LHCN-M2 (cell line): Measurements from ENCODE around the gene AARS2. TPM values are rescaled to one million over a fixed set of nuclear protein-coding genes. Genes with fewer than 3 reads are reported as not detected.

ENCODE experiments used
- DNase-seq: peaks from one replicate; pipeline ENCODE4 v3.0.0-alpha.2; 2012; ENCODE audit warnings: low read depth
- total RNA-seq: library from RNA; depleted of rRNA; stranded (reverse); fragments of >200 nt; gene quantifications from 2 replicates; pipeline ENCODE4 v1.2.3, GENCODE V29; 2014

The AARS2 gene
- total RNA-seq, 1 experiment from 2014 or later, result 17.1 TPM

GRCh38 chr6:44301782-44302564 lies 11.2 kb downstream of the AARS2 start:
- DNase-seq, result no peak

- DNase-seq, result no peak
These were observed 12.0 kb downstream of the AARS2 start for GRCh38 chr6:44301106-44301505.

GRCh38 chr6:44300292-44300823 lies 12.8 kb downstream of the AARS2 start:
- no peak for DNase-seq

- no peak for DNase-seq
These were observed 14.3 kb downstream of the AARS2 start for GRCh38 chr6:44298864-44299263.

- no peak for DNase-seq
These were observed 14.9 kb downstream of the AARS2 start for GRCh38 chr6:44298055-44298803.

GRCh38 chr6:44297063-44298038 lies 15.8 kb downstream of the AARS2 start:
- no peak for DNase-seq

GRCh38 chr6:44294832-44295791 lies 18.0 kb downstream of the AARS2 start:
- no peak for DNase-seq

- DNase-seq, result no peak
These were observed 20.3 kb downstream of the AARS2 start for GRCh38 chr6:44292661-44293365.

GRCh38 chr6:44291841-44292240 lies 21.3 kb downstream of the AARS2 start:
- DNase-seq, result no peak

- no peak for DNase-seq
These were observed 23.4 kb downstream of the AARS2 start for GRCh38 chr6:44289726-44290260.

GRCh38 chr6:44286747-44287146 lies 26.4 kb downstream of the AARS2 start:
- no peak for DNase-seq

- DNase-seq, result no peak
These were observed 26.9 kb downstream of the AARS2 start for GRCh38 chr6:44286285-44286565.

GRCh38 chr6:44285552-44286284 lies 27.4 kb downstream of the AARS2 start:
- peak; percentile 37 for DNase-seq

- DNase-seq, result no peak
These were observed 28.3 kb downstream of the AARS2 start for GRCh38 chr6:44284867-44285266.

- DNase-seq, result no peak
These were observed 29.0 kb downstream of the AARS2 start for GRCh38 chr6:44284121-44284520.

GRCh38 chr6:44278774-44279697 lies 34.1 kb downstream of the AARS2 start:
- no peak for DNase-seq

GRCh38 chr6:44278315-44278714 lies 34.8 kb downstream of the AARS2 start:
- no peak for DNase-seq

GRCh38 chr6:44277763-44278162 lies 35.4 kb downstream of the AARS2 start:
- DNase-seq, result no peak
